H1 (cell line): ENCODE results near the gene IFI16. TPM values are rescaled to one million over a fixed set of nuclear protein-coding genes. Genes with fewer than 3 reads are reported as not detected.
A peak's percentile ranks its signal among the peaks of the same experiment; 100 is the strongest.

Experiments
- CTCF ChIA-PET: fragments of 300-600 bp; sonication (Branson Sonifier 250); formaldehyde crosslinking; loops from one replicate; lab custom pipeline; 2021; ENCODE audit not compliant: partially characterized antibody; lab: Charles Lee
- POLR2A ChIA-PET: fragments of 300-600 bp; sonication (Branson Sonifier 250); formaldehyde crosslinking; loops from one replicate; lab custom pipeline; 2021; ENCODE audit warnings: inconsistent platforms; ENCODE audit not compliant: partially characterized antibody; lab: Charles Lee
- DNase-seq, 2 experiments: peaks; one replicate each; pipeline versions ENCODE4 v3.0.0 to v3.0.0-alpha.2; 2010 to 2022; ENCODE audit warnings: low spot score in 2 of 2, low read depth in 1 of 2, mixed read lengths in 1 of 2
- FAIRE-seq: peaks from 2 replicates; lab custom pipeline; 2011; peaks lifted over from hg19 to GRCh38; lab: Jason Lieb, UNC
- H2AFZ ChIP-seq: 2 replicates; pipeline ENCODE4 v1.8.1; 2012; ENCODE audit warnings: low read length, inconsistent platforms
- H2AK5ac ChIP-seq: 2 replicates; pipeline ENCODE4 v1.6.1; 2013; ENCODE audit warnings: low read depth, low read length
- H2BK120ac ChIP-seq: replicated peaks from 2 replicates; pipeline ENCODE3; 2013; ENCODE audit warnings: low read depth, low read length, inconsistent platforms
- H2BK12ac ChIP-seq: 2 replicates; pipeline ENCODE4 v1.6.1; 2013; ENCODE audit warnings: low read depth, low read length
- H2BK15ac ChIP-seq: 2 replicates; pipeline ENCODE4 v1.6.1; 2013; ENCODE audit warnings: low read length
- H2BK20ac ChIP-seq: 2 replicates; pipeline ENCODE4 v1.6.1; 2013; ENCODE audit warnings: low read length
- H2BK5ac ChIP-seq: 2 replicates; pipeline ENCODE4 v1.6.1; 2013; ENCODE audit warnings: low read depth, low read length
- H3K14ac ChIP-seq: 2 replicates; pipeline ENCODE4 v1.6.1; 2013; ENCODE audit warnings: inconsistent platforms; ENCODE audit not compliant: insufficient read length
- H3K18ac ChIP-seq: 2 replicates; pipeline ENCODE4 v1.6.1; 2013; ENCODE audit warnings: low read length; ENCODE audit errors: extremely low read depth
- H3K23ac ChIP-seq: 2 replicates; pipeline ENCODE4 v1.6.1; 2013; ENCODE audit warnings: inconsistent platforms; ENCODE audit not compliant: insufficient read length
- H3K23me2 ChIP-seq: 2 replicates; pipeline ENCODE4 v1.6.1; 2013; ENCODE audit warnings: low read depth, low read length
- H3K27ac ChIP-seq: 2 replicates; pipeline ENCODE4 v1.6.1; 2011; ENCODE audit warnings: low read depth, low read length, inconsistent platforms
- H3K27me3 ChIP-seq, 4 experiments: replicated peaks in 1 of 4; 1 replicate in 1 of 4; 2 replicates in 3 of 4; pipeline versions ENCODE4 v1.6.1 to v1.8.1; 2011 to 2013; ENCODE audit warnings: low read length in 3 of 4, mild to moderate bottlenecking in 3 of 4, inconsistent platforms in 2 of 4, mixed read lengths in 2 of 4, moderate library complexity in 1 of 4; ENCODE audit not compliant: control insufficient read depth in 3 of 4, insufficient read depth in 3 of 4; ENCODE audit errors: extremely low read depth in 1 of 4
- H3K36me3 ChIP-seq, 4 experiments: 2 replicates each; pipeline versions ENCODE4 v1.6.1 to v1.8.1; 2011 to 2013; ENCODE audit warnings: mild to moderate bottlenecking in 4 of 4, low read length in 3 of 4, moderate library complexity in 2 of 4, control low read depth in 1 of 4, inconsistent platforms in 1 of 4; ENCODE audit not compliant: insufficient read depth in 4 of 4, control insufficient read depth in 2 of 4
- H3K4ac ChIP-seq: replicated peaks from 2 replicates; pipeline ENCODE3; 2013; ENCODE audit warnings: low read length, low read depth, mixed read lengths, inconsistent platforms; ENCODE audit not compliant: insufficient read length
- H3K4me1 ChIP-seq, 4 experiments: replicated peaks in 1 of 4; 1 replicate in 1 of 4; 2 replicates in 3 of 4; pipeline versions ENCODE4 v1.6.1 to v1.8.1; 2011 to 2013; ENCODE audit warnings: low read length in 3 of 4, inconsistent platforms in 2 of 4, mixed read lengths in 1 of 4; ENCODE audit not compliant: insufficient read depth in 4 of 4, control insufficient read depth in 3 of 4
- H3K4me2 ChIP-seq, 2 experiments: 2 replicates each; pipeline versions ENCODE4 v1.6.1 to v1.8.1; 2011 to 2013; ENCODE audit warnings: low read depth in 2 of 2, low read length in 2 of 2, control low read depth in 1 of 2, inconsistent platforms in 1 of 2, mild to moderate bottlenecking in 1 of 2; ENCODE audit not compliant: insufficient read depth in 1 of 2
- H3K4me3 ChIP-seq, 4 experiments: fragments of 200-600, 300-600 bp in 1 of 4; sonication (generic), shearing (Covaris generic), sonication (Bioruptor Twin) in 1 of 4; 2 replicates each; pipeline versions ENCODE4 v1.5.1 to v1.8.1; 2011 to 2016; ENCODE audit warnings: low read length in 4 of 4, low read depth in 3 of 4, control low read depth in 2 of 4, inconsistent platforms in 2 of 4, mild to moderate bottlenecking in 2 of 4, mixed read lengths in 1 of 4, moderate library complexity in 1 of 4; ENCODE audit not compliant: insufficient read depth in 2 of 4; ENCODE audit errors: extremely low read depth in 1 of 4
- H3K56ac ChIP-seq: replicated peaks from 2 replicates; pipeline ENCODE3; 2013; ENCODE audit warnings: low read depth, mild to moderate bottlenecking, mixed read lengths, low read length, inconsistent platforms; ENCODE audit not compliant: insufficient read length
- H3K79me1 ChIP-seq: 2 replicates; pipeline ENCODE4 v1.6.1; 2013; ENCODE audit warnings: low read depth, low read length, control low read depth
- H3K79me2 ChIP-seq, 2 experiments: 2 replicates each; pipeline versions ENCODE4 v1.6.1 to v1.8.1; 2012 to 2013; ENCODE audit warnings: low read length in 2 of 2, mild to moderate bottlenecking in 2 of 2, inconsistent platforms in 1 of 2; ENCODE audit not compliant: insufficient read depth in 2 of 2, control insufficient read depth in 1 of 2
- H3K9ac ChIP-seq, 4 experiments: replicated peaks in 1 of 4; 1 replicate in 1 of 4; 2 replicates in 3 of 4; pipeline versions ENCODE4 v1.6.1 to v1.8.1; 2011 to 2013; ENCODE audit warnings: low read depth in 3 of 4, low read length in 3 of 4, control low read depth in 2 of 4, mild to moderate bottlenecking in 2 of 4, moderate library complexity in 2 of 4, inconsistent platforms in 1 of 4; ENCODE audit errors: extremely low read depth in 1 of 4
- H3K9me3 ChIP-seq, 2 experiments: 2 replicates each; pipeline versions ENCODE4 v1.6.1 to v1.8.1; 2012 to 2013; ENCODE audit warnings: mild to moderate bottlenecking in 2 of 2, moderate library complexity in 2 of 2, control low read depth in 1 of 2, inconsistent platforms in 1 of 2, low read depth in 1 of 2, low read length in 1 of 2, mixed read lengths in 1 of 2; ENCODE audit not compliant: insufficient read depth in 2 of 2
- H4K20me1 ChIP-seq, 2 experiments: replicated peaks in 1 of 2; 2 replicates each; pipeline versions ENCODE3 to v1.8.1; 2011 to 2013; ENCODE audit warnings: inconsistent platforms in 2 of 2, low read length in 2 of 2, mild to moderate bottlenecking in 1 of 2; ENCODE audit not compliant: insufficient read depth in 2 of 2, control insufficient read depth in 1 of 2
- H4K5ac ChIP-seq: 2 replicates; pipeline ENCODE4 v1.6.1; 2013; ENCODE audit warnings: low read length, low read depth, mixed read lengths, inconsistent platforms; ENCODE audit not compliant: insufficient read length
- H4K8ac ChIP-seq: 2 replicates; pipeline ENCODE4 v1.8.0; 2013; ENCODE audit warnings: mild to moderate bottlenecking, moderate library complexity, low read length, inconsistent platforms; ENCODE audit not compliant: insufficient read depth; ENCODE audit errors: extremely low read depth
- H4K91ac ChIP-seq: replicated peaks from 2 replicates; pipeline ENCODE3; 2013; ENCODE audit warnings: low read length, mixed read lengths, inconsistent platforms; ENCODE audit not compliant: insufficient read length
- KDM5A ChIP-seq: fragments of 200-600 bp; IDR thresholded peaks from 2 replicates; pipeline ENCODE4 v1.7.1; 2012; ENCODE audit warnings: mild to moderate bottlenecking, low read length, inconsistent platforms, mixed read lengths
- RXRA ChIP-seq: IDR thresholded peaks from 2 replicates; pipeline ENCODE4 v1.6.1; 2011; ENCODE audit warnings: low read depth, mild to moderate bottlenecking, low read length, moderate library complexity; ENCODE audit not compliant: insufficient read depth
- WGBS, 2 experiments: shearing (Covaris generic) in 1 of 2; methylation state at CpG; one replicate each; pipeline versions ENCODE4 v1.1.6 to v1.1.7; 2013 to 2015; ENCODE audit warnings: low lambda C conversion rate in 2 of 2, mixed read lengths in 2 of 2, inconsistent platforms in 1 of 2, low coverage in 1 of 2, missing lambda C conversion rate in 1 of 2; ENCODE audit not compliant: insufficient replicate concordance in 2 of 2, insufficient coverage in 1 of 2, insufficient read length in 1 of 2; ENCODE audit errors: extremely low coverage in 1 of 2, missing lambda C conversion rate in 1 of 2; 5-methylcytosine and 5-hydroxymethylcytosine counted together
- polyA plus RNA-seq, 7 experiments: library from polyadenylated mRNA; depleted of rRNA in 3 of 7; stranded (reverse) in 5 of 7; unstranded in 2 of 7; fragments of >200 nt in 5 of 7; fragments of 200-250 nt in 2 of 7; gene quantifications; 1 replicate in 5 of 7; 2 replicates in 1 of 7; 4 replicates in 1 of 7; pipeline versions ENCODE4 v1.2.1 to v1.2.3, GENCODE V29; 2011 to 2013; ENCODE audit warnings: missing spikeins in 2 of 7, mixed read lengths in 2 of 7
- total RNA-seq: library from RNA; stranded (reverse); fragmentation: NEBNext Ultra II Directional; extraction: Animal tissue kit (Norgen Biotek cat#: 25700); gene quantifications from 2 replicates; pipeline ENCODE4 v1.2.1, GENCODE V29; 2021

The IFI16 gene
- total and polyA plus RNA-seq, 2 of the 8 experiments (the other 6 are each of a cell fraction or from before 2014, with no cell fraction given): 0.63 to 0.74 TPM

GRCh38 chr1:159030877-159031447, 21.3 kb downstream of the IFI16 start:
- H4K5ac ChIP-seq: no peak overlapping the region
- no peak for DNase-seq
- 94% methylated on average over 3 of the region's 3 CpGs; no CpG with 5 or more reads in 1 of the 2 experiments for WGBS, 2 experiments
- no peaks in the 10 kb centered on the region for H3K79me1 ChIP-seq
- H3K4me1 ChIP-seq: peaks cover 0 to 4% (median 1%) of the 10 kb centered on the region in 4 experiments; a peak in 3 of 7 replicates
- no peaks in the 10 kb centered on the region for H3K9me3 ChIP-seq
- no peak overlapping the region for H2BK15ac ChIP-seq
- H3K36me3 ChIP-seq: no peaks in the 10 kb centered on the region
- no peaks in the 10 kb centered on the region for H3K23me2 ChIP-seq
- H3K9ac ChIP-seq: no peak overlapping the region
- H2BK12ac ChIP-seq: peak overlapping the region; percentile 68; the same call in 1 of the 2 replicates
- no peak overlapping the region for H2AK5ac ChIP-seq
- H4K91ac ChIP-seq: no peak overlapping the region
- no peaks in the 10 kb centered on the region for H3K27me3 ChIP-seq
- no peak overlapping the region; the same call in 1 of the 2 replicates for H4K8ac ChIP-seq
- H3K23ac ChIP-seq: no peak overlapping the region
- no peaks in the 10 kb centered on the region for H4K20me1 ChIP-seq
- H3K18ac ChIP-seq: no peak overlapping the region; the same call in 1 of the 2 replicates
- no peak for TF ChIP-seq RXRA
- TF ChIP-seq KDM5A: no peak
- ChIA-PET POLR2A (no interaction called here), CTCF (interaction anchor here (0.6 to 1.4 kb wide), 4 partner anchors 22 to 833 kb away, joined by 4 read pairs; no protein-coding TSS in a partner anchor)
- FAIRE-seq: no peak
- H3K14ac ChIP-seq: no peak overlapping the region
- 0 out of 2 replicates have a peak overlapping the region, but pooled peaks have one; percentile 86 for H2BK20ac ChIP-seq
- H3K79me2 ChIP-seq: no peaks in the 10 kb centered on the region
- H2BK5ac ChIP-seq: no peak overlapping the region
- H3K56ac ChIP-seq: no peak overlapping the region
- H2AFZ ChIP-seq: peak overlapping the region; percentile 66; the same call in 1 of the 2 replicates
- no peak overlapping the region for H3K4me3 ChIP-seq
- peak overlapping the region; percentile 94 for H3K4ac ChIP-seq
- no peak overlapping the region for H3K27ac ChIP-seq
- peak overlapping the region; percentile 83 for H2BK120ac ChIP-seq
- peak overlapping the region in 1 of 2 experiments; percentile 16; a peak in 2 of 4 replicates for H3K4me2 ChIP-seq
